NCI-H2227 (cell line): Measurements from ENCODE around the gene NXPE2.

Experiments
- DNase-seq: peaks from one replicate; lab custom pipeline; 2025; ENCODE audit not compliant: unreplicated experiment; lab: John Stamatoyannopoulos, UW

The NXPE2 gene

DNA sequence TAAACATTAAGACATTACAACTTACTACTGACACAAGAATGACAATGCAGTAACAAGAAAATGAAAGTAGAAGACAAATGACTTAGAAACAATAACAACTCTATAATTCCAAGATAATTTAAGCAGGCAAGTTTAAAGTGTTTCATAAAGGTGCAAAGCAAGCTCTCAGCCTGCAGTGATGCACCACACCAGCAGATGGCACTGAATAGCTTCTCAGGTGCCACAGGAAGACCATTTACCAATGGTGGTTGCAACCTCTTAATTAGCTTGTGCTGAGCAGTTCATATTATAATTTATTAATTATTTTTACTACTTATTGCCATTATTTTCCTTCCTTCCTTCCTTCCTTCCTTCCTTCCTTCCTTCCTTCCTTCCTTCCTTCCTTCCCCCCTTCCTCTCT, 60.6 kb downstream of the NXPE2 start:
- DNase-seq = peak; percentile 30

- no peak for DNase-seq
Observed at GRCh38 chr11:114745150-114745671, 66.9 kb downstream of the NXPE2 start.

- DNase-seq = no peak
Observed at GRCh38 chr11:114746013-114746412, 67.7 kb downstream of the NXPE2 start.
